CD14-positive monocyte (primary cell): ENCODE results near the gene CPNE4. TPM values are rescaled to one million over a fixed set of nuclear protein-coding genes. Genes with fewer than 3 reads are reported as not detected.

Experiments
- DNase-seq, 3 donors: peaks; one replicate each; pipeline ENCODE4 v3.0.0-alpha.2; 2011 to 2022
- H2AFZ ChIP-seq: 2 replicates; pipeline ENCODE4 v1.6.0; 2012; ENCODE audit warnings: mild to moderate bottlenecking, low read depth, low read length, inconsistent platforms; ENCODE audit not compliant: insufficient read depth, poor library complexity, severe bottlenecking
- H3K27ac ChIP-seq, 2 donors: 1 replicate in 1 of 2; 2 replicates in 1 of 2; pipeline ENCODE4 v1.5.1; 2012 to 2013; ENCODE audit warnings: low read length in 2 of 2, control low read depth in 1 of 2, inconsistent platforms in 1 of 2, low read depth in 1 of 2, mild to moderate bottlenecking in 1 of 2
- H3K27me3 ChIP-seq, 2 donors: one replicate each; pipeline versions ENCODE4 v1.6.0 to v1.6.1; 2011 to 2013; ENCODE audit warnings: low read length in 2 of 2; ENCODE audit not compliant: control insufficient read depth in 2 of 2, insufficient read depth in 2 of 2
- H3K36me3 ChIP-seq, 2 donors: replicated peaks in 1 of 2; 1 replicate in 1 of 2; 2 replicates in 1 of 2; pipeline versions ENCODE4 v1.5.1 to v1.6.1; 2012 to 2013; ENCODE audit warnings: low read length in 2 of 2, control low read depth in 1 of 2, inconsistent platforms in 1 of 2, mild to moderate bottlenecking in 1 of 2; ENCODE audit not compliant: insufficient read depth in 2 of 2, control insufficient read depth in 1 of 2
- H3K4me1 ChIP-seq, 2 donors: 1 replicate in 1 of 2; 2 replicates in 1 of 2; pipeline versions ENCODE4 v1.5.1 to v1.6.1; 2012 to 2013; ENCODE audit warnings: low read length in 2 of 2, control low read depth in 1 of 2, inconsistent platforms in 1 of 2, mild to moderate bottlenecking in 1 of 2, moderate library complexity in 1 of 2; ENCODE audit not compliant: insufficient read depth in 2 of 2, control insufficient read depth in 1 of 2
- H3K4me2 ChIP-seq: replicated peaks from 2 replicates; pipeline ENCODE3; 2012; ENCODE audit warnings: low read length, moderate library complexity, mild to moderate bottlenecking; ENCODE audit not compliant: poor library complexity, severe bottlenecking; ENCODE audit errors: extremely low read depth
- H3K4me3 ChIP-seq, 3 experiments: fragments of 200-600 bp in 1 of 3; sonication (generic) in 1 of 3; replicated peaks in 1 of 3; 1 replicate in 2 of 3; 2 replicates in 1 of 3; pipeline ENCODE4 v1.5.1; 2011 to 2013; ENCODE audit warnings: low read length in 3 of 3, mild to moderate bottlenecking in 3 of 3, control low read depth in 2 of 3, low read depth in 2 of 3, inconsistent platforms in 1 of 3, moderate library complexity in 1 of 3
- H3K79me2 ChIP-seq: 2 replicates; pipeline ENCODE4 v1.6.0; 2012; ENCODE audit warnings: mild to moderate bottlenecking, control low read depth, inconsistent platforms, low read length, moderate library complexity; ENCODE audit not compliant: insufficient read depth
- H3K9ac ChIP-seq: 2 replicates; pipeline ENCODE4 v1.6.0; 2017; ENCODE audit warnings: low read length, mild to moderate bottlenecking; ENCODE audit not compliant: insufficient read depth, poor library complexity, severe bottlenecking
- H3K9me3 ChIP-seq, 2 donors: replicated peaks in 1 of 2; 1 replicate in 1 of 2; 2 replicates in 1 of 2; pipeline versions ENCODE4 v1.5.1 to v1.6.1; 2012 to 2013; ENCODE audit warnings: low read length in 2 of 2, control low read depth in 1 of 2; ENCODE audit not compliant: control insufficient read depth in 1 of 2, insufficient read depth in 1 of 2
- H4K20me1 ChIP-seq: 2 replicates; pipeline ENCODE4 v1.6.0; 2012; ENCODE audit warnings: mild to moderate bottlenecking, low read length, control low read depth, moderate library complexity; ENCODE audit not compliant: insufficient read depth
- H3K27ac Mint-ChIP-seq, 7 donors: one replicate each; pipeline ENCODE4 v1.8.0; 2020; ENCODE audit warnings: mild to moderate bottlenecking in 7 of 7, mixed read lengths in 7 of 7, moderate library complexity in 6 of 7, inconsistent platforms in 2 of 7
- H3K27me3 Mint-ChIP-seq, 3 donors: one replicate each; pipeline ENCODE4 v1.8.0; 2021 to 2022; ENCODE audit warnings: low read depth in 3 of 3, mild to moderate bottlenecking in 3 of 3, mixed read lengths in 3 of 3, moderate library complexity in 3 of 3, inconsistent platforms in 1 of 3
- H3K36me3 Mint-ChIP-seq, 2 donors: one replicate each; pipeline ENCODE4 v1.8.0; 2020; ENCODE audit warnings: mixed read lengths in 2 of 2, inconsistent platforms in 1 of 2, mild to moderate bottlenecking in 1 of 2
- H3K4me1 Mint-ChIP-seq: one replicate; pipeline ENCODE4 v1.8.0; 2020; ENCODE audit warnings: mild to moderate bottlenecking, mixed read lengths
- H3K4me3 Mint-ChIP-seq, 2 donors: one replicate each; pipeline ENCODE4 v1.8.0; 2020; ENCODE audit warnings: mild to moderate bottlenecking in 2 of 2, mixed read lengths in 2 of 2, moderate library complexity in 1 of 2
- H3K9me3 Mint-ChIP-seq, 7 donors: one replicate each; pipeline ENCODE4 v1.8.0; 2020 to 2022; ENCODE audit warnings: mixed read lengths in 7 of 7, mild to moderate bottlenecking in 6 of 7, moderate library complexity in 6 of 7, inconsistent platforms in 2 of 7
- WGBS: methylation state at CpG from one replicate; pipeline ENCODE4 v1.1.5; 2013; ENCODE audit warnings: missing lambda C conversion rate; ENCODE audit not compliant: insufficient coverage; 5-methylcytosine and 5-hydroxymethylcytosine counted together
- intact Hi-C, 2 donors: fragments of 100-400 bp; cut with micrococcal nuclease; formaldehyde crosslinking; loops; one replicate each; pipeline versions ENCODE4 v1.15.0 to v1.15.1; 2023
- polyA plus RNA-seq, 3 donors: library from polyadenylated mRNA; depleted of rRNA in 1 of 3; unstranded in 2 of 3; stranded (reverse) in 1 of 3; fragments of 300-500 nt in 2 of 3; fragments of >200 nt in 1 of 3; fragmentation: Illumina TruSeq in 2 of 3; gene quantifications; 1 replicate in 2 of 3; 2 replicates in 1 of 3; pipeline ENCODE4 v1.2.3, GENCODE V29; 2012 to 2021
- TF ChIP-seq, protein P1 (sequence below): fragments of 200-600 bp; IDR thresholded peaks from one replicate; pipeline ENCODE4 v1.8.0; 2022; ENCODE audit warnings: antibody characterized with exemption, mild to moderate bottlenecking

The CPNE4 gene
- polyA plus RNA-seq, 3 donors, result not detected

DNA sequence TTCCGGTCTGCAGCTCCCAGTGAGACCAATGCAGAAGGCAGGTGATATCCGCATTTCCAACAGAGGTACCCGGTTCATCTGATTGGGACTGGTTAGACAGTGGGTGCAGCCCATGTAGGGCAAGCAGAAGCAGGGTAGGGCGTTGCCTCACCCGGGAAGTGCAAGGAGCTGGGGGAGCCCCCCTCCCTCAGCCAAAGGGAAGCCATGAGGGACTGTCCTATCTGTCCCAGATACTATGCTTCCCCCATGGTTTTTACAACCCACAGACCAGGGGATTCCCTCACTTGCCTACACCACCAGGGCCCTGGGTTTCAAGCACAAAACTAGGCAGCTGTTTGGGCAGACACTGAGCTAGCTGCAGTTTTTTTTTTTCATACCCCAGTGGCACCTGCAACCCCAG is 71.8 kb downstream of the CPNE4 start:
- H3K4me3 ChIP-seq, result no peak overlapping the region
- H3K9me3 ChIP-seq, result no peaks in the 10 kb centered on the region
- no peaks in the 10 kb centered on the region for H3K79me2 ChIP-seq
- Mint-ChIP-seq H3K4me3 (no peak overlapping the region), H3K27ac (peak overlapping the region in 1 of 7 donors; percentile 58), H3K9me3 (peaks cover 10 to 21% (median 13%) of the 10 kb centered on the region in 7 donors), H3K4me1 (peaks cover 25% of the 10 kb centered on the region), H3K36me3 (peaks cover 0 to 3% of the 10 kb centered on the region in 2 donors), H3K27me3 (peaks cover 2 to 13% (median 6%) of the 10 kb centered on the region in 3 donors)
- H3K27me3 ChIP-seq, result no peaks in the 10 kb centered on the region
- H4K20me1 ChIP-seq, result no peaks in the 10 kb centered on the region
- no peak overlapping the region for H2AFZ ChIP-seq
- H3K9ac ChIP-seq, result no peak overlapping the region
- intact Hi-C loops, result no loop called here
- H3K36me3 ChIP-seq, result no peaks in the 10 kb centered on the region
- peak in 1 of 3 donors; percentile 32 for DNase-seq
- H3K4me2 ChIP-seq, result no peak overlapping the region
- TF ChIP-seq, protein P1, sequence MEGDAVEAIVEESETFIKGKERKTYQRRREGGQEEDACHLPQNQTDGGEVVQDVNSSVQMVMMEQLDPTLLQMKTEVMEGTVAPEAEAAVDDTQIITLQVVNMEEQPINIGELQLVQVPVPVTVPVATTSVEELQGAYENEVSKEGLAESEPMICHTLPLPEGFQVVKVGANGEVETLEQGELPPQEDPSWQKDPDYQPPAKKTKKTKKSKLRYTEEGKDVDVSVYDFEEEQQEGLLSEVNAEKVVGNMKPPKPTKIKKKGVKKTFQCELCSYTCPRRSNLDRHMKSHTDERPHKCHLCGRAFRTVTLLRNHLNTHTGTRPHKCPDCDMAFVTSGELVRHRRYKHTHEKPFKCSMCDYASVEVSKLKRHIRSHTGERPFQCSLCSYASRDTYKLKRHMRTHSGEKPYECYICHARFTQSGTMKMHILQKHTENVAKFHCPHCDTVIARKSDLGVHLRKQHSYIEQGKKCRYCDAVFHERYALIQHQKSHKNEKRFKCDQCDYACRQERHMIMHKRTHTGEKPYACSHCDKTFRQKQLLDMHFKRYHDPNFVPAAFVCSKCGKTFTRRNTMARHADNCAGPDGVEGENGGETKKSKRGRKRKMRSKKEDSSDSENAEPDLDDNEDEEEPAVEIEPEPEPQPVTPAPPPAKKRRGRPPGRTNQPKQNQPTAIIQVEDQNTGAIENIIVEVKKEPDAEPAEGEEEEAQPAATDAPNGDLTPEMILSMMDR, result no peak
- H3K4me1 ChIP-seq, result peaks cover 23 to 25% of the 10 kb centered on the region in 2 donors
- H3K27ac ChIP-seq, result no peak overlapping the region
- WGBS, result 78% methylated on average over 3 of the region's 5 CpGs

DNA sequence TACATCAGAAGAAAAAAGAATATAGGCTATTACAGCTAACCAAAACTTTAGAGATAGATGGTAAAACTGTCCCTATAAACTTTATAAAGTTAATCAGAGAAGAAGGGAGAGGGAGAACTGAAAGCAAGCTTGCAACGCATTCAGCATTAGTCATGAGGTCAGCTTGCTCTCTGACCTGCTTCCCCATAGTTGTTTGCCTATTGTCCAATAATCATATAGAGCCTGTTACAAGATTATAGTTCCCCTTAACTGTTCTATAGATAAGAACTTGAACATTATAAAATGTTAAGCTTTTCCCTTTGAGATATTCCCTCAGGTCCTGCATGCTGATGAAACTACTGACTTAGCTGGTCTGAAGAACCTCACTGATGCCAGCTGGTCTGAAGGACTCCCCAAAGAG is 74.5 kb downstream of the CPNE4 start:
- TF ChIP-seq, protein P1, result no peak
- Mint-ChIP-seq H3K36me3 (no peaks in the 10 kb centered on the region), H3K27me3 (peaks cover 0 to 7% (median 2%) of the 10 kb centered on the region in 3 donors), H3K4me3 (peak overlapping the region in 1 of 2 donors; percentile 56), H3K4me1 (peaks cover 30% of the 10 kb centered on the region), H3K27ac (peak overlapping the region; percentile 85 to 96 (median 92)), H3K9me3 (peaks cover 0 to 11% (median 4%) of the 10 kb centered on the region in 7 donors)
- Histone ChIP-seq H3K27ac (peak overlapping the region; percentile 63 to 86), H3K9me3 (no peaks in the 10 kb centered on the region), H3K4me3 (peak overlapping the region in 1 of 3 experiments; percentile 41), H2AFZ (peak overlapping the region; percentile 13), H3K9ac (no peak overlapping the region), H3K36me3 (no peaks in the 10 kb centered on the region), H3K4me2 (peak overlapping the region; percentile 40), H3K27me3 (no peaks in the 10 kb centered on the region), H4K20me1 (no peaks in the 10 kb centered on the region), H3K79me2 (no peaks in the 10 kb centered on the region), H3K4me1 (peaks cover 29 to 32% of the 10 kb centered on the region in 2 donors)
- intact Hi-C loops, result no loop called here
- WGBS, result no CpG with 5 or more reads among the region's 1 CpG
- peak; percentile 74 to 88 (median 84) for DNase-seq
